Dermis blood vessel endothelial cell (primary cell): ENCODE data around the gene LCN9. TPM values are rescaled to one million over a fixed set of nuclear protein-coding genes. Genes with fewer than 3 reads are reported as not detected.
A peak's percentile ranks its signal among the peaks of the same experiment; 100 is the strongest.

Experiments used
- DNase-seq: peaks from one replicate; pipeline ENCODE4 v3.0.0; 2010
- total RNA-seq: library from RNA; depleted of rRNA; stranded (reverse); fragments of >200 nt; gene quantifications from 2 replicates; pipeline ENCODE4 v1.2.3, GENCODE V29; 2014

Gene LCN9
- total RNA-seq, 1 donor from 2014 or later: not detected

DNA sequence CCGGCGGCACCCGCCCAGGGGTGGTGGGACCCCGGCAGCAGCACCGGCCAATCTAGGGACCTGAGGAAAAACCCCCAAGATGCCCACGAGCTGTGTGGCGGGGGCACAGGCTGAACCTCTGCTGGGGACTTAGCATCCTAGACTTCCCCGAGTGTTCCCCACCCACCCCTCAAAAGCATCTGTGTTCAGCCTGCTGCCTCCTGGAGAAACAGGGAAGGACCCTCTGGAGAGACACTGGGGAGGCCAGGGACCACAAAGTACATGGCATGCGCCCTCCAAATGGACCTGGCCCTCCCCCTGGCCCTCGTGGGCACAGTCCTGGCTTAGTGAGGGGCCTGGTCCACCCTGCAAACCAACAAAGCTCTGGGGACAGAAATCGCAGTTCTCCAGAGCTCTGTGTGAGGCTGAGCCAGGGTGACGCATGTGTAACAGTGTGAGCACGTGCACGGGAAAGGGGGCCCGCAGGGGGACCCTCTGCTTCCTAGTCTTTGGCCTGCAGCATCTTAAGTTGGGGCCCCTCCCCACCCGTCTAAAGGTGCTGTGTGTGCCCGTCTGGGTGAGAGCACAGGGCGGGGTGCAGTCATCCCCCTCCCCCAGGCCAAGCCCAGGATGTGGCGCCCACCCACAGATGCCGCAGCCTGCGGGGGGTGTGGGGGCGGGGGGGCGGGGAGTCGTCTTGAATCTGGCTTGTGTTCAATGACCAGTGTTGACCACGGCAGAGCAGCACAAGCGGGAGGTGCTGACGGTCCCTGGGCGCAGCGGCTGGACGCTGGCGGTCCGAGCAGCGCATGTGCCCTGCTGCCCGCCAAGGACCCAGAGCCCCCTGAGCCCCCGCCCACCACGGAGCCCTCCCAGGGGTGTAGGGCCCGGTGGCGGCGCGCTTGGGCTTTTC lies 38.2 kb downstream of the LCN9 start:
- DNase-seq: no peak

GRCh38 chr9:135701959-135702721 lies 39.0 kb downstream of the LCN9 start, which contains the start of gene KCNT1:
KCNT1 (plus strand) TSS chr9:135702185; CDS start chr9:135702259, 74 bp downstream.
- DNase-seq: peak; percentile 62

- DNase-seq: no peak
These were observed 40.6 kb downstream of the LCN9 start for GRCh38 chr9:135703726-135704125.

DNA sequence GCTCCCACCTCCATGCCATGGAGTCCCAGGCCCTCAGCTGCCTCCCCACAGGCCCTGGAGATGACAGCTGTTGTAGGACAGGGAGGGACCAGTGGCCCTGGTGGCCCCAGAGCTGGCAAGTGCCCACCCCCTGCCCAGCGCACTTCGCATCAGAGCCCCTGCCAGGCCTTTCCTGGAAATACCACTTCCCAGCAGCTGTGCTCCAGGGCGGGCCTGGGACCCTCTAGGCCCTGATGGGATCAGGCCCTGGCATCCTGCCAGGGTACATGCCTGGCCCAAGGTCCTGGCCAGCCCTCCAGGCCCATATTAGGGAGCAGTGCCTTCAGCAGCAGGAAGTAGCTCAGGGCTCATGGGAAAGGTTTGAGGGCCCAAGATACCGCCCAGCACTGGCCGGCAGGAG lies 41.4 kb downstream of the LCN9 start:
- no peak for DNase-seq

DNA sequence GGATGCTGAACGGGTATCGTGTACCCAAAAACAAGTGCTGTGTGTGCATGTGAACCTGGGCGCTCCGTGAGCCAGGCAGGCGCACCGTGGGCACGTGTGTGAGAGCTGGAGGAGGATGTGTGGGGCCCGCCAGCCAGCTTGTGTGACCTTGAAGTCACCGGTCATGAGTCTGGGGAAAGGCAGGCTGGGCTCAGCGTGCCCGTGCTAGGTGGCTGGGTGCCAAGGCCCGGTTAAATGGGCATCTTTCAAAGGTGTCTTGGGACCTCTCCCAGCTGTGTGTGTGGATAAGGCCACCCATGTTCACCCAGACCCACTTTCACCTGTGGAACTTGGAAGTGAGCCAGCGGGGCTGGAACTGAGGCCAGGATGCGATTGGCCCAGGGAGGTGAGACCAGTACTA lies 42.3 kb downstream of the LCN9 start:
- no peak for DNase-seq

DNA sequence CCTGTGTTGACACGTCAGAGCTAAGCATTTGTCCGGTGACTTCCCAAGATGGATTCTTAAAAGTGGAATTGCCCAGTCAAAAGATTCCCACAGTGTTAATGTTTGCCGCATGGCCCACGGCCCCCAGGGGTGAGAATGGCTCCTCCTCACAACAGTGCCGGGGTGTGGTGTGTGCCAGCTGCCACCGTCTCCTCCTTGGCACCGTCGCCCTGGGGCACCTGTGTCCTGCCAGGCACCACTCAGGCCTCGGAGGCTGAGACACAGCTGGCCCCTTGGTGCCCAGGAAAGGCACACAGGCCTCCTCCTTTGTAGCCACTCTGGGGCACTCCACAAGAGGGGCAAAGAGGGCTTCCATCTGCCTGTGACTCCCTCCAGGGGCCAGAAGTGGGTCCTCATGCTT lies 43.2 kb downstream of the LCN9 start:
- DNase-seq: no peak

GRCh38 chr9:135707252-135708138 lies 44.4 kb downstream of the LCN9 start:
- no peak for DNase-seq

- DNase-seq: no peak
These were observed 45.1 kb downstream of the LCN9 start for GRCh38 chr9:135708164-135708563.

DNA sequence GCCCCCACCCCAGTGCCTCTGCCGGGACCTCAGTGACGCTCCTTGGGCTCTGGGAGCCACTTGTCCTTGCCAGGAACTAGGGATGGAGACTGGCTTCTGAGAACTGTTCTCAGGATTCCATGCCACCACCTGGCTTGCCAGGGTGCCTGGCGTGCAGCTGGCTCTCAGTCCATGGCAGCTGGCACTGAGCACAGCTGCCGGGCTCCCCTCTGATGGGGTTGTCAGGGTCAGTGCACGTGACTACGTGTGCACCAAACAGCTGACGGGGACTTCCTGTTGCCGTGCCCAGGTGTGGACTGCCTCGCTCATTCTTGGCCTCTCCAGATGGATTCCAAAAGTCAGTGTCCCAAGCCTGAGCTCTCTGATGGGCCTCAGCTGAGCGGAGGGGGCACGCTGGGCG lies 48.3 kb downstream of the LCN9 start:
- DNase-seq: no peak

GRCh38 chr9:135711881-135712280 lies 48.8 kb downstream of the LCN9 start:
- no peak for DNase-seq

DNA sequence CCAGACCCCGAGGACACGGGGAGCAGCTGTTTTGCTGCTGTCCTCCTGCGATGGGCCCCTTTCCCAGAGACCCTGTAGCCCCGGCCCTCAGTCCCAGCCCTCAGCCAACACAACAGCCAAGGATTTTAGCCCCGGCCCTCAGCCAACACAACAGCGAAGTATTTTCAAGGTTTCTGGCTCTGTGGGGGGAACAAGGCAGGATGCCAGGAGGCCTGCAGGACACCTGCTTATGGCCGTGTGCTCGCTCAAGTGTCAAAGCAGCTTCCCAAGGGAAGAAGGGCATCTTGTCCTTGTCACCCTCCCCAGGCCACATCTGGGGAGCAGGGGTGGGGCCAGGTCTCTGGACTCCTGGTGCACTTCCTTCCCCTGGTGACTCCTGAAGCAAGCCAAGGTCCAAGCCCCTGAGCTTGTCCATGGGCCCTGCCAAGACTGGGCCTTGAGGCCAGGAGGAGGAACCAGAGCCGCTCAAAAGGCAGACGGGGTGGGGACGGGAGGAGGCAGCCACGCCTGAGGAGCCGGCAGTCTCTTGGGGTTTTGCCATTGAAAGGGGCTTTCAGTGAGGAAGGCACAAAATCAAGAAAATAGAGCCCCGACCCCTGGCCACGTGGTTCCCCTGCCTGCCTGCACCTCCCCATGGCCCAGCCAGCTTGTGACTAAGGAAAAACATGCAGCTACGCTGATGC lies 49.6 kb downstream of the LCN9 start:
- no peak for DNase-seq

GRCh38 chr9:135714242-135715055 lies 51.3 kb downstream of the LCN9 start:
- DNase-seq: peak; percentile 27

DNA sequence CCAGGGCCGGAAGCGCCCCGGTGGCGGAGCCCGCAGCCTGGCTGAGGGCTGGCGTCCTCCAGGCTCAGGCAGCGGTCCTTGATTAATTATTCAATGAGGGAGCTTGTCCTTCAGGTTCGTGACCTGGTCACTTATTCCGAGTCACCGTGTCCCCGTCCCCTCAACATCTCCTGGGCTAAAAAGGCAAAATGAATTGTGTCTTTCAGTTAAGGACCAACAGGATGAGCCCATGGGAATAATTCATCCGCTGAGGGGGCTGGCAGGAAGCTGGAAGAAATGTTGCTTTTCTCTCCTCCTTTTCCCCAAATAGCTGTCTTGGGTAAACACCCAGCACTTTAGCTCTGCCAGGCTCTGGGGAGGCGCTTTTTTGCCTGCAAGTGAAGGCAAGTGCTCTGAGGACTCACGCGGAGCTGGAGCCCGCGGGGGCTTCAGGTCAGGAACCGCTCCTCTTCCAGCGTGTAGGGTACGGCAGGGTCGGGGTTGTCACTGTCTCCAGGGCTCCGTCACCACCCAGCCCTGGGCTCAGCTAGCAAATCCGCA lies 52.0 kb downstream of the LCN9 start:
- DNase-seq: no peak

GRCh38 chr9:135716045-135716444 lies 52.9 kb downstream of the LCN9 start:
- no peak for DNase-seq

Other genes with a start within 250 kb of the LCN9 start
- 17.0 and 20.8 TPM in 2 replicates for gene PPP1R26, start 183.5 kb upstream of the LCN9 start, total RNA-seq
- gene MRPS2, start 162.6 kb upstream of the LCN9 start, total RNA-seq: 13.4 and 19.5 TPM in 2 replicates
- gene LCN1, start 141.9 kb upstream of the LCN9 start, total RNA-seq: not detected in 2 replicates
- gene OBP2A, start 117.2 kb upstream of the LCN9 start, total RNA-seq: not detected in 2 replicates
- gene PAEP, start 101.6 kb upstream of the LCN9 start, total RNA-seq: not detected in 2 replicates
- not detected in 2 replicates for gene GLT6D1, start 23.8 kb upstream of the LCN9 start, total RNA-seq
- gene SOHLH1, start 36.2 kb downstream of the LCN9 start, total RNA-seq: 0.05 TPM in 1 of 2 replicates, not detected in the other
- gene KCNT1, start 38.9 kb downstream of the LCN9 start, total RNA-seq: not detected in 2 replicates
- 17.5 and 20.1 TPM in 2 replicates for gene CAMSAP1, start 244.2 kb downstream of the LCN9 start, total RNA-seq